H9 (cell line): ENCODE results near the gene CDX2. TPM values are rescaled to one million over a fixed set of nuclear protein-coding genes. Genes with fewer than 3 reads are reported as not detected.

Source experiments
- DNase-seq: peaks from one replicate; pipeline ENCODE4 v3.0.0-alpha.2; 2017
- H2AFZ ChIP-seq: one replicate; pipeline ENCODE4 v1.6.1; 2013; ENCODE audit warnings: mild to moderate bottlenecking, low read length, control low read depth, moderate library complexity
- H2AK5ac ChIP-seq: 2 replicates; pipeline ENCODE4 v1.6.1; 2013; ENCODE audit warnings: low read length, control low read depth, mixed read lengths; ENCODE audit not compliant: insufficient read length
- H2BK120ac ChIP-seq: one replicate; pipeline ENCODE4 v1.6.1; 2013; ENCODE audit warnings: low read depth, mild to moderate bottlenecking, low read length, control low read depth, inconsistent platforms; ENCODE audit not compliant: poor library complexity, severe bottlenecking
- H2BK12ac ChIP-seq: 2 replicates; pipeline ENCODE4 v1.6.1; 2013; ENCODE audit warnings: low read length, control low read depth, mixed read lengths, low read depth; ENCODE audit not compliant: insufficient read length
- H2BK15ac ChIP-seq: 2 replicates; pipeline ENCODE4 v1.6.1; 2013; ENCODE audit warnings: low read depth, low read length, control low read depth
- H2BK20ac ChIP-seq: one replicate; pipeline ENCODE4 v1.6.1; 2013; ENCODE audit warnings: low read depth, mild to moderate bottlenecking, low read length, control low read depth, inconsistent platforms; ENCODE audit not compliant: poor library complexity, severe bottlenecking
- H2BK5ac ChIP-seq: 2 replicates; pipeline ENCODE4 v1.6.1; 2013; ENCODE audit warnings: low read length, control low read depth, mixed read lengths; ENCODE audit not compliant: insufficient read length
- H3K14ac ChIP-seq: 2 replicates; pipeline ENCODE4 v1.6.1; 2013; ENCODE audit warnings: low read length, control low read depth; ENCODE audit not compliant: insufficient read depth
- H3K18ac ChIP-seq: 2 replicates; pipeline ENCODE4 v1.6.1; 2013; ENCODE audit warnings: low read depth, mild to moderate bottlenecking, mixed read lengths, low read length, control low read depth; ENCODE audit not compliant: insufficient read length
- H3K23ac ChIP-seq: 2 replicates; pipeline ENCODE4 v1.6.1; 2013; ENCODE audit warnings: low read length, control low read depth, mixed read lengths, low read depth; ENCODE audit not compliant: insufficient read length
- H3K23me2 ChIP-seq: 2 replicates; pipeline ENCODE4 v1.6.1; 2013; ENCODE audit warnings: low read depth, mild to moderate bottlenecking, mixed read lengths, low read length, control low read depth; ENCODE audit not compliant: insufficient read length, poor library complexity, severe bottlenecking
- H3K27ac ChIP-seq: 2 replicates; pipeline ENCODE4 v1.5.1; 2013; ENCODE audit warnings: low read length, control low read depth, mixed read lengths, low read depth; ENCODE audit not compliant: insufficient read length
- H3K27me3 ChIP-seq: 2 replicates; pipeline ENCODE4 v1.6.1; 2013; ENCODE audit warnings: low read length, control low read depth, inconsistent platforms; ENCODE audit not compliant: insufficient read depth
- H3K4ac ChIP-seq: 2 replicates; pipeline ENCODE4 v1.6.1; 2013; ENCODE audit warnings: low read depth, mild to moderate bottlenecking, control low read depth, inconsistent platforms, low read length, moderate library complexity
- H3K4me1 ChIP-seq: 2 replicates; pipeline ENCODE4 v1.6.1; 2013; ENCODE audit warnings: low read length, control low read depth, inconsistent platforms; ENCODE audit not compliant: insufficient read depth
- H3K4me2 ChIP-seq: 2 replicates; pipeline ENCODE4 v1.6.1; 2013; ENCODE audit warnings: low read length, control low read depth, mixed read lengths; ENCODE audit not compliant: insufficient read length, insufficient read depth
- H3K56ac ChIP-seq: 2 replicates; pipeline ENCODE4 v1.6.1; 2013; ENCODE audit warnings: low read depth, mild to moderate bottlenecking, mixed read lengths, low read length, control low read depth; ENCODE audit not compliant: insufficient read length
- H3K79me1 ChIP-seq: 2 replicates; pipeline ENCODE4 v1.6.1; 2013; ENCODE audit warnings: low read depth, mild to moderate bottlenecking, moderate library complexity, low read length, control low read depth, inconsistent platforms; ENCODE audit not compliant: insufficient read depth, poor library complexity, severe bottlenecking
- H3K79me2 ChIP-seq: 2 replicates; pipeline ENCODE4 v1.6.1; 2013; ENCODE audit warnings: low read length, control low read depth, inconsistent platforms; ENCODE audit not compliant: insufficient read depth
- H3K9ac ChIP-seq: 2 replicates; pipeline ENCODE4 v1.6.1; 2013; ENCODE audit warnings: low read length, control low read depth, mixed read lengths; ENCODE audit not compliant: insufficient read length; ENCODE audit errors: extremely low read depth
- H3K9me3 ChIP-seq: one replicate; pipeline ENCODE4 v1.6.1; 2013; ENCODE audit warnings: low read depth, low read length, inconsistent platforms; ENCODE audit not compliant: control insufficient read depth
- H3T11ph ChIP-seq: one replicate; pipeline ENCODE4 v1.6.1; 2013; ENCODE audit warnings: mild to moderate bottlenecking, low read length, control low read depth, inconsistent platforms
- H4K20me1 ChIP-seq: one replicate; pipeline ENCODE4 v1.6.1; 2013; ENCODE audit not compliant: control insufficient read depth, insufficient read length, insufficient read depth
- H4K5ac ChIP-seq: 2 replicates; pipeline ENCODE4 v1.6.1; 2013; ENCODE audit warnings: low read depth, mild to moderate bottlenecking, mixed read lengths, low read length, control low read depth; ENCODE audit not compliant: insufficient read length
- H4K8ac ChIP-seq: replicated peaks from 2 replicates; pipeline ENCODE4 v1.6.1; 2013; ENCODE audit warnings: low read length, control low read depth, mixed read lengths, low read depth; ENCODE audit not compliant: insufficient read length
- H4K91ac ChIP-seq: 2 replicates; pipeline ENCODE4 v1.6.1; 2013; ENCODE audit warnings: low read depth, mild to moderate bottlenecking, moderate library complexity, mixed read lengths, low read length, control low read depth; ENCODE audit not compliant: insufficient read length
- H3K27ac Mint-ChIP-seq, 3 experiments: 2 replicates in 2 of 3; 3 replicates in 1 of 3; pipeline ENCODE4 v1.8.0; 2020 to 2021; ENCODE audit warnings: mixed read lengths in 3 of 3, mild to moderate bottlenecking in 1 of 3, moderate library complexity in 1 of 3
- H3K27me3 Mint-ChIP-seq: 2 replicates; pipeline ENCODE4 v1.8.0; 2021; ENCODE audit warnings: low read depth, mild to moderate bottlenecking, moderate library complexity, mixed read lengths
- H3K36me3 Mint-ChIP-seq, 3 experiments: 2 replicates in 2 of 3; 3 replicates in 1 of 3; pipeline ENCODE4 v1.8.0; 2020 to 2021; ENCODE audit warnings: low read depth in 3 of 3, mixed read lengths in 3 of 3; ENCODE audit not compliant: insufficient read depth in 1 of 3
- H3K4me1 Mint-ChIP-seq, 2 experiments: 2 replicates each; pipeline ENCODE4 v1.8.0; 2020; ENCODE audit warnings: mixed read lengths in 2 of 2
- H3K4me3 Mint-ChIP-seq, 2 experiments: 2 replicates in 1 of 2; 3 replicates in 1 of 2; pipeline ENCODE4 v1.8.0; 2020 to 2021; ENCODE audit warnings: mild to moderate bottlenecking in 2 of 2, mixed read lengths in 2 of 2, moderate library complexity in 1 of 2
- H3K9me3 Mint-ChIP-seq, 2 experiments: 2 replicates in 1 of 2; 3 replicates in 1 of 2; pipeline ENCODE4 v1.8.0; 2020; ENCODE audit warnings: mild to moderate bottlenecking in 2 of 2, mixed read lengths in 2 of 2, moderate library complexity in 1 of 2
- CTCF ChIP-seq: fragments of 200-600 bp; sonication (generic); conservative IDR thresholded peaks from 3 replicates; pipeline ENCODE4 v1.8.0; 2021; ENCODE audit warnings: antibody characterized with exemption, mild to moderate bottlenecking
- WGBS: extraction: QIAGEN DNeasy Blood & Tissue Kit; methylation state at CpG from one replicate; pipeline ENCODE4 v1.1.7; 2013; ENCODE audit warnings: missing lambda C conversion rate, low lambda C conversion rate, mixed read lengths; ENCODE audit not compliant: insufficient read length; ENCODE audit errors: extremely low coverage; 5-methylcytosine and 5-hydroxymethylcytosine counted together
- total RNA-seq: library from RNA; stranded (reverse); gene quantifications from 2 replicates; pipeline ENCODE4 v1.2.1, GENCODE V29; 2021

CDX2 gene
- total RNA-seq, 1 experiment from 2014 or later = not detected

- H2BK12ac ChIP-seq = no peak overlapping the region
- H2AFZ ChIP-seq = no peak overlapping the region
- no peak overlapping the region for H2BK15ac ChIP-seq
- no peak overlapping the region for H3K4ac ChIP-seq
- H4K5ac ChIP-seq = no peak overlapping the region
- Mint-ChIP-seq H3K27me3 (peaks cover 97% of the 10 kb centered on the region), H3K4me3 (peak overlapping the region; percentile 34 to 71; a peak in 4 of 5 replicates), H3K4me1 (peaks cover 0 to 9% of the 10 kb centered on the region in 2 experiments; a peak in 2 of 4 replicates), H3K36me3 (no peaks in the 10 kb centered on the region), H3K27ac (no peak overlapping the region), H3K9me3 (peaks cover 5 to 10% of the 10 kb centered on the region in 2 experiments; a peak in 3 of 5 replicates)
- no peak overlapping the region for H2BK120ac ChIP-seq
- no peak overlapping the region for H3T11ph ChIP-seq
- no peaks in the 10 kb centered on the region; the same call in 1 of the 2 replicates for H3K4me1 ChIP-seq
- no peak for TF ChIP-seq CTCF
- peaks cover 7% of the 10 kb centered on the region for H3K23me2 ChIP-seq
- no peak overlapping the region for H4K91ac ChIP-seq
- H3K18ac ChIP-seq = no peak overlapping the region
- no peak overlapping the region for H2AK5ac ChIP-seq
- H4K20me1 ChIP-seq = no peaks in the 10 kb centered on the region
- no peak overlapping the region for H4K8ac ChIP-seq
- H3K14ac ChIP-seq = no peak overlapping the region
- no peak overlapping the region for H2BK5ac ChIP-seq
- WGBS = no CpG with 5 or more reads among the region's 30 CpGs
- peak overlapping the region; percentile 65 for H3K4me2 ChIP-seq
- no peaks in the 10 kb centered on the region for H3K9me3 ChIP-seq
- no peak for DNase-seq
- H2BK20ac ChIP-seq = no peak overlapping the region
- H3K27ac ChIP-seq = no peak overlapping the region
- no peaks in the 10 kb centered on the region for H3K79me1 ChIP-seq
- H3K56ac ChIP-seq = no peak overlapping the region
- H3K27me3 ChIP-seq = peaks cover 61% of the 10 kb centered on the region
- H3K79me2 ChIP-seq = no peaks in the 10 kb centered on the region
- no peak overlapping the region for H3K23ac ChIP-seq
- no peak overlapping the region for H3K9ac ChIP-seq
Measured at GRCh38 chr13:27952876-27953675, 16.0 kb downstream of the CDX2 start.
